Cerebellar nuclear complex (tissue), 1 donor: ENCODE data around the gene HOXA6.

ENCODE experiments used
- DNase-seq, 2 experiments: peaks; one replicate each; lab custom pipeline; 2025; lab: John Stamatoyannopoulos, UW

Gene HOXA6

GRCh38 chr7:27122077-27122910 is 25.3 kb downstream of the HOXA6 start:
- DNase-seq = no peak

- no peak for DNase-seq
These were observed 25.9 kb downstream of the HOXA6 start for GRCh38 chr7:27121684-27122076.

GRCh38 chr7:27119412-27119911 is 28.1 kb downstream of the HOXA6 start:
- DNase-seq = no peak

- DNase-seq = no peak
These were observed 29.0 kb downstream of the HOXA6 start for GRCh38 chr7:27118580-27118979.

GRCh38 chr7:27117887-27118491 is 29.6 kb downstream of the HOXA6 start:
- DNase-seq = no peak

GRCh38 chr7:27116962-27117886 is 30.4 kb downstream of the HOXA6 start:
- DNase-seq = no peak

GRCh38 chr7:27116031-27116961 is 31.3 kb downstream of the HOXA6 start:
- DNase-seq = no peak

GRCh38 chr7:27115221-27116026 is 32.1 kb downstream of the HOXA6 start:
- DNase-seq = no peak

- no peak for DNase-seq
These were observed 32.7 kb downstream of the HOXA6 start for GRCh38 chr7:27114881-27115220.

- DNase-seq = no peak
These were observed 33.4 kb downstream of the HOXA6 start for GRCh38 chr7:27113991-27114769.

GRCh38 chr7:27112955-27113949 is 34.3 kb downstream of the HOXA6 start:
- DNase-seq = no peak

- no peak for DNase-seq
These were observed 35.2 kb downstream of the HOXA6 start for GRCh38 chr7:27112361-27112760.

- DNase-seq = no peak
These were observed 35.8 kb downstream of the HOXA6 start for GRCh38 chr7:27111751-27112277.

- DNase-seq = no peak
These were observed 36.4 kb downstream of the HOXA6 start for GRCh38 chr7:27111042-27111750.

- no peak for DNase-seq
These were observed 37.2 kb downstream of the HOXA6 start for GRCh38 chr7:27110186-27111031.

GRCh38 chr7:27109466-27110185 is 37.9 kb downstream of the HOXA6 start:
- DNase-seq = no peak
